MM.1S (cell line): Measurements from ENCODE around the gene GMPPA.

Experiments
- DNase-seq: peaks from one replicate; pipeline ENCODE4 v3.0.0-alpha.2; 2015
- H2AFZ ChIP-seq: fragments of 300-600 bp; sonication (generic); 2 replicates; pipeline ENCODE4 v1.6.0; 2016; ENCODE audit warnings: antibody characterized with exemption, low read length
- H3F3A ChIP-seq: fragments of 300-600 bp; sonication (generic); 2 replicates; pipeline ENCODE4 v1.6.1; 2016; ENCODE audit warnings: mild to moderate bottlenecking, antibody characterized with exemption, low read length, moderate library complexity, mixed read lengths; ENCODE audit not compliant: insufficient read depth
- H3K27ac ChIP-seq: fragments of 300-600 bp; sonication (generic); 2 replicates; pipeline ENCODE4 v1.5.1; 2016; ENCODE audit warnings: mild to moderate bottlenecking, low read length
- H3K27me3 ChIP-seq: fragments of 300-600 bp; sonication (generic); replicated peaks from 2 replicates; pipeline ENCODE4 v1.6.0; 2016; ENCODE audit warnings: low read length; ENCODE audit not compliant: insufficient read depth
- H3K36me3 ChIP-seq: fragments of 300-600 bp; sonication (generic); replicated peaks from 2 replicates; pipeline ENCODE4 v1.6.1; 2016; ENCODE audit warnings: mild to moderate bottlenecking, low read length, mixed read lengths; ENCODE audit not compliant: insufficient read depth
- H3K4me1 ChIP-seq: fragments of 300-600 bp; sonication (generic); 2 replicates; pipeline ENCODE4 v1.6.1; 2016; ENCODE audit warnings: low read length, mixed read lengths
- H3K4me2 ChIP-seq: fragments of 300-600 bp; sonication (generic); 2 replicates; pipeline ENCODE4 v1.6.0; 2016; ENCODE audit warnings: low read depth, low read length
- H3K4me3 ChIP-seq: fragments of 300-600 bp; sonication (generic); 2 replicates; pipeline ENCODE4 v1.5.1; 2016; ENCODE audit warnings: low read length, mixed read lengths
- H3K79me2 ChIP-seq: fragments of 300-600 bp; sonication (generic); 2 replicates; pipeline ENCODE4 v1.6.1; 2016; ENCODE audit warnings: mixed run types, low read length, mixed read lengths
- H3K9ac ChIP-seq: fragments of 300-600 bp; sonication (generic); 2 replicates; pipeline ENCODE4 v1.6.1; 2016; ENCODE audit warnings: low read length, mixed read lengths
- H3K9me2 ChIP-seq: fragments of 300-600 bp; sonication (generic); replicated peaks from 2 replicates; pipeline ENCODE4 v1.6.1; 2016; ENCODE audit warnings: mild to moderate bottlenecking, low read length, mixed read lengths; ENCODE audit not compliant: insufficient read depth
- H3K9me3 ChIP-seq: fragments of 300-600 bp; sonication (generic); replicated peaks from 2 replicates; pipeline ENCODE4 v1.6.1; 2016; ENCODE audit warnings: mild to moderate bottlenecking, low read length, mixed read lengths; ENCODE audit not compliant: insufficient read depth
- H4K20me1 ChIP-seq: fragments of 300-600 bp; sonication (generic); 2 replicates; pipeline ENCODE4 v1.6.1; 2016; ENCODE audit warnings: mild to moderate bottlenecking, low read length, moderate library complexity, mixed read lengths; ENCODE audit not compliant: insufficient read depth
- CTCF ChIP-seq: fragments of 300-600 bp; sonication (generic); IDR thresholded peaks from 2 replicates; pipeline ENCODE4 v1.5.1; 2016; ENCODE audit warnings: antibody characterized with exemption, low read length, mixed read lengths
- EZH2 ChIP-seq: fragments of 300-600 bp; sonication (generic); optimal IDR thresholded peaks from 2 replicates; pipeline ENCODE3; 2017; ENCODE audit warnings: low read depth, mild to moderate bottlenecking, antibody characterized with exemption, low read length, mixed read lengths
- EZH2phosphoT487 ChIP-seq: fragments of 300-600 bp; sonication (generic); IDR thresholded peaks from 2 replicates; pipeline ENCODE4 v1.6.1; 2018; ENCODE audit warnings: antibody characterized with exemption, low read length

The GMPPA gene

GRCh38 chr2:219472629-219473187, 26.0 kb upstream of the GMPPA start:
- no peaks in the 10 kb centered on the region for H3K36me3 ChIP-seq
- H3K4me2 ChIP-seq = no peak overlapping the region
- DNase-seq = no peak
- H3F3A ChIP-seq = no peaks in the 10 kb centered on the region
- no peaks in the 10 kb centered on the region for H3K4me1 ChIP-seq
- no peak overlapping the region for H3K4me3 ChIP-seq
- TF ChIP-seq EZH2phosphoT487 = no peak
- TF ChIP-seq CTCF = no peak
- no peak for TF ChIP-seq EZH2
- H4K20me1 ChIP-seq = no peaks in the 10 kb centered on the region
- no peaks in the 10 kb centered on the region for H3K9me2 ChIP-seq
- H2AFZ ChIP-seq = no peak overlapping the region
- H3K9me3 ChIP-seq = no peaks in the 10 kb centered on the region
- H3K9ac ChIP-seq = no peak overlapping the region
- H3K27ac ChIP-seq = no peak overlapping the region
- no peaks in the 10 kb centered on the region for H3K79me2 ChIP-seq
- H3K27me3 ChIP-seq = peaks cover 86% of the 10 kb centered on the region

GRCh38 chr2:219473511-219473910, 25.2 kb upstream of the GMPPA start:
- no peaks in the 10 kb centered on the region for H3K9me3 ChIP-seq
- H3F3A ChIP-seq = no peaks in the 10 kb centered on the region
- H3K4me3 ChIP-seq = no peak overlapping the region
- no peaks in the 10 kb centered on the region for H3K4me1 ChIP-seq
- no peaks in the 10 kb centered on the region for H4K20me1 ChIP-seq
- DNase-seq = no peak
- no peak overlapping the region for H3K27ac ChIP-seq
- no peaks in the 10 kb centered on the region for H3K9me2 ChIP-seq
- no peaks in the 10 kb centered on the region for H3K79me2 ChIP-seq
- H3K4me2 ChIP-seq = no peak overlapping the region
- no peaks in the 10 kb centered on the region for H3K36me3 ChIP-seq
- H3K27me3 ChIP-seq = peaks cover 88% of the 10 kb centered on the region
- no peak overlapping the region for H2AFZ ChIP-seq
- H3K9ac ChIP-seq = no peak overlapping the region
- no peak for TF ChIP-seq EZH2phosphoT487
- TF ChIP-seq CTCF = no peak
- no peak for TF ChIP-seq EZH2

- no peak overlapping the region for H3K9ac ChIP-seq
- H3K27ac ChIP-seq = no peak overlapping the region
- no peaks in the 10 kb centered on the region for H3K79me2 ChIP-seq
- H3K4me1 ChIP-seq = no peaks in the 10 kb centered on the region
- no peak overlapping the region for H3K4me3 ChIP-seq
- no peak for TF ChIP-seq EZH2phosphoT487
- TF ChIP-seq EZH2 = no peak
- no peak for TF ChIP-seq CTCF
- no peak for DNase-seq
- H3K36me3 ChIP-seq = no peaks in the 10 kb centered on the region
- H3K9me3 ChIP-seq = no peaks in the 10 kb centered on the region
- no peak overlapping the region for H2AFZ ChIP-seq
- no peaks in the 10 kb centered on the region for H4K20me1 ChIP-seq
- peaks cover 88% of the 10 kb centered on the region for H3K27me3 ChIP-seq
- no peaks in the 10 kb centered on the region for H3K9me2 ChIP-seq
- H3F3A ChIP-seq = no peaks in the 10 kb centered on the region
- H3K4me2 ChIP-seq = no peak overlapping the region
These were observed 24.2 kb upstream of the GMPPA start for GRCh38 chr2:219474285-219475060.
